Endometrial microvascular endothelial cells (primary cell): ENCODE measurements around the gene PRRG1. TPM values are rescaled to one million over a fixed set of nuclear protein-coding genes. Genes with fewer than 3 reads are reported as not detected.

Experiments
- total RNA-seq: library from RNA; depleted of rRNA; stranded (reverse); fragments of >200 nt; gene quantifications from one replicate; pipeline ENCODE4 v1.2.3, GENCODE V29; 2015; ENCODE audit errors: inconsistent ontology term

Gene PRRG1
- total RNA-seq, 1 donor from 2014 or later: 22.1 TPM

Other genes starting within 250 kb of the PRRG1 start
- gene LANCL3, start 222.3 kb downstream of the PRRG1 start, total RNA-seq: 0.09 TPM